ENCODE measurements around the gene TPD52L1. TPM values are rescaled to one million over a fixed set of nuclear protein-coding genes. Genes with fewer than 3 reads are reported as not detected.

Gene TPD52L1
- total RNA-seq, 1 experiment from 2014 or later = 12.4 TPM

DNA sequence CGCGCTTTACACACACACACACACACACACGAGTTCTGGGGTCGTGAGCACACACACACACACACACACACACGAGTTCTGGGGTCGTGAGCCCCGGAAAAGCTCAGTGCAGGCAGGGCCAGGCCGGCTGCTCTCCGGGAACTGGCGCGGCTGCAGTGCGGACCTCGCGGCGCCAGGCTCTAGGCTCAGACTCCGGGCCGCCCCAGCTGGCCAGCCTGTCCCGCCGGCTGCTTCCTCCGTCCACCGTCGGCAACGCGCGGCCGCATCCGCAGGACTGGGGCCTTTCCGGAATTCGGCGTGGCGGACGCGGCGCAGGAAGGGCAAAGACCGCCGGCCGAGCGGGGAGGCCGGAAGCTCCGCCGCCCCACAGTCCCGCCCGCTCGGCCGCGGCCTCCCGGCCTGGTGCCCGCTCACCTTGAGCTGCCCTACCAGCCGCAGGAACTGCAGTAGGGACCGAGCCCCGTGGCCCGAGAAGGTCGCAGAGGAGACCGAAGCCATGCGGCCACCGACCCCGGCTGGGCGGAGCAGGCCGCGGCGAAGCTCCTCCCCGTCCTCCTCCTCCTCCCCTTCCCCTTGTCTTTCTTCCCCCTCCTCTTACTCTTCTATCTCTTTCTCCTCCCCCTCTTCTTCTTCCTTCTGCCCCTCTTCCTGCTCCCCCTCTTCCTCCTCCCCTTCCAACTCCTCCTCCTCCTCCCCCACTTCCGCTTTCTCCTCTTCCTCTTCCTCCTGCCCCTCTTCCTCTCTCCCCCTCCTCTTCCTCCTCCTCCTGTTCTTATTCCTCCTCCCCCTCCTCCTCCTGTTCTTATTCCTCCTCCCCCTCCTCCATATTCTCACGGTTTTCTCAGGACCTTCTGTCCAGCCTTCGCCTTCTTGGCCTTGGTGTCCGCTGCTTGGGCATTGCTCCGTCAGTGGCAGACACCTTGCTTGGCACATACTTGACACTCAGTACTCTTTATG is 148.1 kb downstream of the TPD52L1 start, which contains the start of gene HDDC2 (continued):
- TF ChIP-seq FOXK1 (CRISPR knock-in tag; IDR thresholded peaks at IDR 0.05) (peak; percentile 58; the same call in 1 of the 2 replicates), OVOL2 (CRISPR knock-in tag; IDR thresholded peaks at IDR 0.05; ENCODE audit: borderline replicate concordance) (no peak), NR3C1 (CRISPR knock-in tag; conservative IDR thresholded peaks at IDR 0.05; ENCODE audit: low read depth) (no peak), RELA (CRISPR knock-in tag; IDR thresholded peaks at IDR 0.05; ENCODE audit: borderline replicate concordance) (peak; percentile 18; the same call in 1 of the 2 replicates), ELF4 (CRISPR knock-in tag; IDR thresholded peaks at IDR 0.05; ENCODE audit: low read depth) (peak; percentile 65; the same call in 1 of the 2 replicates), GRHL2 (CRISPR knock-in tag; IDR thresholded peaks at IDR 0.05; ENCODE audit: insufficient replicate concordance, severe bottlenecking) (no peak), E2F5 (CRISPR knock-in tag; IDR thresholded peaks at IDR 0.05) (0 out of 2 replicates have a peak, but pooled peaks have one; percentile 53), NFYB (CRISPR knock-in tag; conservative IDR thresholded peaks at IDR 0.05; ENCODE audit: low read depth) (no peak), MLX (CRISPR knock-in tag; IDR thresholded peaks at IDR 0.05) (no peak), GABPB1 (CRISPR knock-in tag; IDR thresholded peaks at IDR 0.05) (peak; percentile 81), ZMAT4 (CRISPR knock-in tag; IDR thresholded peaks at IDR 0.05) (no peak), HMGXB4 (CRISPR knock-in tag; IDR thresholded peaks at IDR 0.05) (peak; percentile 96), ETV6 (CRISPR knock-in tag; IDR thresholded peaks at IDR 0.05) (peak; percentile 100), TEAD4 (CRISPR knock-in tag; IDR thresholded peaks at IDR 0.05) (peak; percentile 37; the same call in 1 of the 2 replicates), ZNF138 (CRISPR knock-in tag; conservative IDR thresholded peaks at IDR 0.05) (no peak), FOXP1 (CRISPR knock-in tag; IDR thresholded peaks at IDR 0.05; ENCODE audit: borderline replicate concordance) (peak; percentile 93), ZNF121 (CRISPR knock-in tag; IDR thresholded peaks at IDR 0.05) (peak; percentile 61; the same call in 1 of the 2 replicates)
- TF ChIP-seq, protein P1, sequence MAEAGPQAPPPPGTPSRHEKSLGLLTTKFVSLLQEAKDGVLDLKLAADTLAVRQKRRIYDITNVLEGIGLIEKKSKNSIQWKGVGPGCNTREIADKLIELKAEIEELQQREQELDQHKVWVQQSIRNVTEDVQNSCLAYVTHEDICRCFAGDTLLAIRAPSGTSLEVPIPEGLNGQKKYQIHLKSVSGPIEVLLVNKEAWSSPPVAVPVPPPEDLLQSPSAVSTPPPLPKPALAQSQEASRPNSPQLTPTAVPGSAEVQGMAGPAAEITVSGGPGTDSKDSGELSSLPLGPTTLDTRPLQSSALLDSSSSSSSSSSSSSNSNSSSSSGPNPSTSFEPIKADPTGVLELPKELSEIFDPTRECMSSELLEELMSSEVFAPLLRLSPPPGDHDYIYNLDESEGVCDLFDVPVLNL (CRISPR knock-in tag; IDR thresholded peaks at IDR 0.05; ENCODE audit: borderline replicate concordance, low read depth) = no peak
- TF ChIP-seq, protein P2, sequence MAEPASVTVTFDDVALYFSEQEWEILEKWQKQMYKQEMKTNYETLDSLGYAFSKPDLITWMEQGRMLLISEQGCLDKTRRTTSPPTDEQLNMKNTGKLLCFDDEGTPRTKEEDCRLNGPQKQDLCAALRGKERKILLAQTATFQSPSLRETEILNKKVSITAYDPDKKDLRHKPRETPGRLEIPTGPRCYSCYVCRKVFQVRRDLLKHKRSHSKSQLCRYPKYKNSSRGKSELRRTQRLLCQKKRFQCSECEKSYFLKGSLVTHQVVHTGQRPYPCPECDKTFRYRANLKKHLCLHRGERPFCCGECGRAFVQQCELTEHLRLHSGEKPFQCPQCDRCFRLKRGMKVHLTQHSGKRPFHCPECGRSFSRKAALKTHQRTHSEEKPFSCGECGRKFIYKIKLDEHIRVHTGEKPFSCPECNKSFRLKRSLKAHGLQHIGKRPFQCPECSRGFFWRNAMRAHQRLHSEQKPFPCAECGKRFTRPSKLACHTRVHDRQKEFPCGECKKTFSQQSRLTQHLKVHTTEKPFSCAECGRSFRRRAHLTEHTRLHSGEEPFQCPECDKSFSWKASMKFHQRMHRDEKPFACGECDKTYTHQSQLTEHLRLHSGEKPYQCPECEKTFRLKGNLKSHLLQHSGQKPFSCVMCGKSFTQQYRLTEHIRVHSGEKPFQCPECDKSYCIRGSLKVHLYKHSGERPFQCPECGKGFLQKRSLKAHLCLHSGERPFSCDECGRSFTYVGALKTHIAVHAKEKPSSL (CRISPR knock-in tag; conservative IDR thresholded peaks at IDR 0.05) = no peak
- TF ChIP-seq, protein P3, sequence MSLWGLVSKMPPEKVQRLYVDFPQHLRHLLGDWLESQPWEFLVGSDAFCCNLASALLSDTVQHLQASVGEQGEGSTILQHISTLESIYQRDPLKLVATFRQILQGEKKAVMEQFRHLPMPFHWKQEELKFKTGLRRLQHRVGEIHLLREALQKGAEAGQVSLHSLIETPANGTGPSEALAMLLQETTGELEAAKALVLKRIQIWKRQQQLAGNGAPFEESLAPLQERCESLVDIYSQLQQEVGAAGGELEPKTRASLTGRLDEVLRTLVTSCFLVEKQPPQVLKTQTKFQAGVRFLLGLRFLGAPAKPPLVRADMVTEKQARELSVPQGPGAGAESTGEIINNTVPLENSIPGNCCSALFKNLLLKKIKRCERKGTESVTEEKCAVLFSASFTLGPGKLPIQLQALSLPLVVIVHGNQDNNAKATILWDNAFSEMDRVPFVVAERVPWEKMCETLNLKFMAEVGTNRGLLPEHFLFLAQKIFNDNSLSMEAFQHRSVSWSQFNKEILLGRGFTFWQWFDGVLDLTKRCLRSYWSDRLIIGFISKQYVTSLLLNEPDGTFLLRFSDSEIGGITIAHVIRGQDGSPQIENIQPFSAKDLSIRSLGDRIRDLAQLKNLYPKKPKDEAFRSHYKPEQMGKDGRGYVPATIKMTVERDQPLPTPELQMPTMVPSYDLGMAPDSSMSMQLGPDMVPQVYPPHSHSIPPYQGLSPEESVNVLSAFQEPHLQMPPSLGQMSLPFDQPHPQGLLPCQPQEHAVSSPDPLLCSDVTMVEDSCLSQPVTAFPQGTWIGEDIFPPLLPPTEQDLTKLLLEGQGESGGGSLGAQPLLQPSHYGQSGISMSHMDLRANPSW (CRISPR knock-in tag; conservative IDR thresholded peaks at IDR 0.05; ENCODE audit: low read depth) = no peak
- TF ChIP-seq, protein P4, sequence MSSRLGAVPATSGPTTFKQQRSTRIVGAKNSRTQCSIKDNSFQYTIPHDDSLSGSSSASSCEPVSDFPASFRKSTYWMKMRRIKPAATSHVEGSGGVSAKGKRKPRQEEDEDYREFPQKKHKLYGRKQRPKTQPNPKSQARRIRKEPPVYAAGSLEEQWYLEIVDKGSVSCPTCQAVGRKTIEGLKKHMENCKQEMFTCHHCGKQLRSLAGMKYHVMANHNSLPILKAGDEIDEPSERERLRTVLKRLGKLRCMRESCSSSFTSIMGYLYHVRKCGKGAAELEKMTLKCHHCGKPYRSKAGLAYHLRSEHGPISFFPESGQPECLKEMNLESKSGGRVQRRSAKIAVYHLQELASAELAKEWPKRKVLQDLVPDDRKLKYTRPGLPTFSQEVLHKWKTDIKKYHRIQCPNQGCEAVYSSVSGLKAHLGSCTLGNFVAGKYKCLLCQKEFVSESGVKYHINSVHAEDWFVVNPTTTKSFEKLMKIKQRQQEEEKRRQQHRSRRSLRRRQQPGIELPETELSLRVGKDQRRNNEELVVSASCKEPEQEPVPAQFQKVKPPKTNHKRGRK (CRISPR knock-in tag; IDR thresholded peaks at IDR 0.05; ENCODE audit: borderline replicate concordance) = no peak
- TF ChIP-seq, protein P5, sequence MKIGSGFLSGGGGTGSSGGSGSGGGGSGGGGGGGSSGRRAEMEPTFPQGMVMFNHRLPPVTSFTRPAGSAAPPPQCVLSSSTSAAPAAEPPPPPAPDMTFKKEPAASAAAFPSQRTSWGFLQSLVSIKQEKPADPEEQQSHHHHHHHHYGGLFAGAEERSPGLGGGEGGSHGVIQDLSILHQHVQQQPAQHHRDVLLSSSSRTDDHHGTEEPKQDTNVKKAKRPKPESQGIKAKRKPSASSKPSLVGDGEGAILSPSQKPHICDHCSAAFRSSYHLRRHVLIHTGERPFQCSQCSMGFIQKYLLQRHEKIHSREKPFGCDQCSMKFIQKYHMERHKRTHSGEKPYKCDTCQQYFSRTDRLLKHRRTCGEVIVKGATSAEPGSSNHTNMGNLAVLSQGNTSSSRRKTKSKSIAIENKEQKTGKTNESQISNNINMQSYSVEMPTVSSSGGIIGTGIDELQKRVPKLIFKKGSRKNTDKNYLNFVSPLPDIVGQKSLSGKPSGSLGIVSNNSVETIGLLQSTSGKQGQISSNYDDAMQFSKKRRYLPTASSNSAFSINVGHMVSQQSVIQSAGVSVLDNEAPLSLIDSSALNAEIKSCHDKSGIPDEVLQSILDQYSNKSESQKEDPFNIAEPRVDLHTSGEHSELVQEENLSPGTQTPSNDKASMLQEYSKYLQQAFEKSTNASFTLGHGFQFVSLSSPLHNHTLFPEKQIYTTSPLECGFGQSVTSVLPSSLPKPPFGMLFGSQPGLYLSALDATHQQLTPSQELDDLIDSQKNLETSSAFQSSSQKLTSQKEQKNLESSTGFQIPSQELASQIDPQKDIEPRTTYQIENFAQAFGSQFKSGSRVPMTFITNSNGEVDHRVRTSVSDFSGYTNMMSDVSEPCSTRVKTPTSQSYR (CRISPR knock-in tag; IDR thresholded peaks at IDR 0.05) = no peak

Measured in WTC11 (cell line).